K562 (cell line): Measurements from ENCODE around the gene SMC4. TPM values are rescaled to one million over a fixed set of nuclear protein-coding genes. Genes with fewer than 3 reads are reported as not detected.

Experiments
- CBFA2T3 ChIP-seq: fragments of 450-650 bp; IDR thresholded peaks from 2 replicates; pipeline ENCODE4 v1.6.1; 2017
- CXXC5 ChIP-seq: fragments of 250-450 bp; sonication (Bioruptor Pico); IDR thresholded peaks from 2 replicates; pipeline ENCODE4 v1.8.0; 2022; ENCODE audit warnings: inconsistent platforms, mild to moderate bottlenecking, moderate library complexity
- E2F3 ChIP-seq: fragments of 250-450 bp; sonication (Bioruptor Pico); IDR thresholded peaks from 2 replicates; pipeline ENCODE4 v1.4.0; 2020; ENCODE audit warnings: mild to moderate bottlenecking
- FOS ChIP-seq: IDR thresholded peaks from 3 replicates; pipeline ENCODE4 v1.6.1; 2011; ENCODE audit not compliant: insufficient read length; ENCODE audit errors: extremely low read depth
- FOXK2 ChIP-seq, 2 experiments: fragments of 450-650 bp; IDR thresholded peaks in 1 of 2; conservative IDR thresholded peaks in 1 of 2; 2 replicates each; pipeline ENCODE4 v1.6.1; 2016; ENCODE audit warnings: low read depth in 2 of 2, mild to moderate bottlenecking in 1 of 2
- HEY1 ChIP-seq: fragments of 250-450 bp; sonication (Bioruptor Pico); IDR thresholded peaks from 2 replicates; pipeline ENCODE4 v1.5.0; 2020; ENCODE audit warnings: mild to moderate bottlenecking, moderate library complexity, borderline replicate concordance
- HNRNPLL ChIP-seq: fragments of 200-400 bp; formaldehyde crosslinking; IDR thresholded peaks from 2 replicates; pipeline ENCODE4 v1.6.1; 2017; ENCODE audit warnings: low read length, low read depth, mild to moderate bottlenecking; ENCODE audit not compliant: poor library complexity, severe bottlenecking
- LARP7 ChIP-seq: fragments of 450-650 bp; IDR thresholded peaks from 2 replicates; pipeline ENCODE4 v1.6.1; 2016
- MTA2 ChIP-seq: fragments of 450-650 bp; IDR thresholded peaks from 2 replicates; pipeline ENCODE4 v1.6.1; 2016; ENCODE audit warnings: low read depth
- MYC ChIP-seq, 2 experiments: fragments of 250-450 bp in 1 of 2; sonication (Bioruptor Pico) in 1 of 2; IDR thresholded peaks; 2 replicates each; pipeline versions ENCODE4 v1.5.1 to v1.6.1; 2012 to 2021; ENCODE audit warnings: low read depth in 2 of 2, borderline replicate concordance in 1 of 2, improper control_type of control experiment in 1 of 2, low read length in 1 of 2, mild to moderate bottlenecking in 1 of 2, moderate library complexity in 1 of 2
- NCOA1 ChIP-seq: fragments of 450-650 bp; IDR thresholded peaks from 2 replicates; pipeline ENCODE4 v1.6.1; 2016; ENCODE audit warnings: low read depth
- NFXL1 ChIP-seq: fragments of 450-650 bp; formaldehyde crosslinking; IDR thresholded peaks from 2 replicates; pipeline ENCODE4 v1.4.0; 2021; ENCODE audit warnings: mild to moderate bottlenecking
- POLR2AphosphoS2 ChIP-seq: IDR thresholded peaks from 2 replicates; pipeline ENCODE4 v1.6.1; 2012; ENCODE audit warnings: low read length, improper control_type of control experiment
- SMARCA4 ChIP-seq: fragments of 450-650 bp; IDR thresholded peaks from 2 replicates; pipeline ENCODE4 v1.6.1; 2016
- TAL1 ChIP-seq: fragments of 450-650 bp; IDR thresholded peaks from 2 replicates; pipeline ENCODE4 v1.6.1; 2016; ENCODE audit warnings: mild to moderate bottlenecking
- U2AF1 ChIP-seq: fragments of 200-400 bp; formaldehyde crosslinking; optimal IDR thresholded peaks from 2 replicates; pipeline ENCODE3; 2017; ENCODE audit warnings: mild to moderate bottlenecking, low read depth, low read length, moderate library complexity
- ZNF311 ChIP-seq: fragments of 250-450 bp; sonication (Bioruptor Pico); IDR thresholded peaks from 2 replicates; pipeline ENCODE4 v1.4.0; 2020; ENCODE audit warnings: mild to moderate bottlenecking, moderate library complexity
- ZNF584 ChIP-seq: fragments of 200-800 bp; sonication (Bioruptor generic); IDR thresholded peaks from 2 replicates; pipeline ENCODE4 v1.6.1; 2016; ENCODE audit warnings: low read depth, mild to moderate bottlenecking, missing genetic modification characterization, missing compliant biosample characterization
- polyA plus RNA-seq, 8 experiments: library from polyadenylated mRNA; depleted of rRNA in 4 of 8; stranded (reverse) in 5 of 8; unstranded in 3 of 8; fragments of >200 nt; fragmentation: Nextera tagmentation in 2 of 8; fragmentation: Illumina TruSeq in 1 of 8; extraction: Ambion mirVana in 2 of 8; extraction: Trizol in 1 of 8; gene quantifications; 2 replicates each; pipeline versions ENCODE4 v1.2.1 to v1.2.3, GENCODE V29; 2011 to 2014; ENCODE audit warnings: inconsistent platforms in 1 of 8, missing spikeins in 1 of 8
- total RNA-seq, 7 experiments: library from RNA; depleted of rRNA in 6 of 7; stranded (reverse); fragments of >200 nt in 6 of 7; fragmentation: Illumina TruSeq in 2 of 7; extraction: Trizol in 2 of 7; gene quantifications; 2 replicates each; pipeline versions ENCODE4 v1.2.1 to v1.2.3, GENCODE V29; 2011 to 2021; ENCODE audit warnings: low replicate concordance in 1 of 7
- TF ChIP-seq, protein P1 (sequence below): fragments of 250-450 bp; sonication (Bioruptor Pico); IDR thresholded peaks from 2 replicates; pipeline ENCODE4 v1.8.0; 2021; ENCODE audit warnings: mild to moderate bottlenecking, moderate library complexity
- TF ChIP-seq, protein P2 (sequence below): sonication (generic); formaldehyde crosslinking; IDR thresholded peaks from 2 replicates; pipeline ENCODE4 v1.8.1; 2022; ENCODE audit warnings: missing genetic modification reagents
- TF ChIP-seq, protein P3 (sequence below), 2 experiments: fragments of 200-800 bp in 1 of 2; sonication (Bioruptor generic) in 1 of 2; sonication (generic) in 1 of 2; formaldehyde crosslinking in 1 of 2; IDR thresholded peaks in 1 of 2; conservative IDR thresholded peaks in 1 of 2; 2 replicates each; pipeline versions ENCODE4 v1.5.0 to v1.6.1; 2016 to 2020; ENCODE audit warnings: missing compliant biosample characterization in 1 of 2, missing genetic modification characterization in 1 of 2, missing genetic modification reagents in 1 of 2
- TF ChIP-seq, protein P4 (sequence below): fragments of 450-650 bp; IDR thresholded peaks from 2 replicates; pipeline ENCODE4 v1.6.1; 2016
- TF ChIP-seq, protein P5 (sequence below): fragments of 250-450 bp; sonication (Bioruptor Pico); IDR thresholded peaks from 2 replicates; pipeline ENCODE4 v1.8.0; 2021; ENCODE audit warnings: borderline replicate concordance, mild to moderate bottlenecking, moderate library complexity; ENCODE audit not compliant: poor library complexity, severe bottlenecking

Gene SMC4
- total and polyA plus RNA-seq, 9 of the 15 experiments (the other 6 are each of a cell fraction or from before 2014, with no cell fraction given) = 87.9 to 347 (median 176) TPM

DNA sequence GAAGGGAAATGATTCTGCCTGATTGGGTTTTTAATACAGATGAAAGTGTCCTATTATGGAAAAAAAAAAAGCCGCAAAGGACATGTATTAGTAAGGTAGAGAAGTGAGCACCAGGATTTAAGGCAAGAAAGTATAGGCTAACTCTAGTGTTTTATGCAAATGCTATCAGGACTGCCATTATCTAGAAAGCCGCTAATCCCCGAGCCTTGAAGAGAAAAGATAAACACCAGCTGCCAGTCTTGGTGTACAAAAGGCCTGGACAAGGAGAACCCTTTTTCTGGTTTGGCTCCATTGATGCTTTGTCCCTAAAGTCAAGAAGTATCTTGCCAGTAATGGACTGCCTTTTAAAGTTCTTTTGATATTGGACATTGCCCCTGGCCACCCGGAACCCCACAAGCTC is 58.7 kb downstream of the SMC4 start (continued):
- TF ChIP-seq ZNF584 (no peak), HEY1 (CRISPR knock-in tag) (no peak), CXXC5 (CRISPR knock-in tag) (peak; percentile 71), POLR2AphosphoS2 (no peak), ZNF311 (CRISPR knock-in tag) (no peak), TAL1 (peak; percentile 28; the same call in 1 of the 2 replicates), U2AF1 (no peak), SMARCA4 (peak; percentile 42; the same call in 1 of the 2 replicates), HNRNPLL (no peak), NFXL1 (CRISPR knock-in tag) (no peak), E2F3 (CRISPR knock-in tag) (no peak), MTA2 (0 out of 2 replicates have a peak, but pooled peaks have one; percentile 21), FOS (no peak), NCOA1 (no peak), MYC (IDR thresholded peaks at IDR 0.05; ENCODE audit: low read depth, low read length) (no peak), MYC (CRISPR knock-in tag; IDR thresholded peaks at IDR 0.05; ENCODE audit: borderline replicate concordance, low read depth) (no peak), LARP7 (no peak), FOXK2 (conservative IDR thresholded peaks at IDR 0.05 in 1 of 2, IDR thresholded peaks at IDR 0.05 in 1 of 2; ENCODE audit: low read depth in 2 of 2) (peak in 1 of 2 experiments; percentile 58; a peak in 1 of 4 replicates), CBFA2T3 (peak; percentile 62)
- TF ChIP-seq, protein P1, sequence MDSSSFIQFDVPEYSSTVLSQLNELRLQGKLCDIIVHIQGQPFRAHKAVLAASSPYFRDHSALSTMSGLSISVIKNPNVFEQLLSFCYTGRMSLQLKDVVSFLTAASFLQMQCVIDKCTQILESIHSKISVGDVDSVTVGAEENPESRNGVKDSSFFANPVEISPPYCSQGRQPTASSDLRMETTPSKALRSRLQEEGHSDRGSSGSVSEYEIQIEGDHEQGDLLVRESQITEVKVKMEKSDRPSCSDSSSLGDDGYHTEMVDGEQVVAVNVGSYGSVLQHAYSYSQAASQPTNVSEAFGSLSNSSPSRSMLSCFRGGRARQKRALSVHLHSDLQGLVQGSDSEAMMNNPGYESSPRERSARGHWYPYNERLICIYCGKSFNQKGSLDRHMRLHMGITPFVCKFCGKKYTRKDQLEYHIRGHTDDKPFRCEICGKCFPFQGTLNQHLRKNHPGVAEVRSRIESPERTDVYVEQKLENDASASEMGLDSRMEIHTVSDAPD (CRISPR knock-in tag) = no peak
- TF ChIP-seq, protein P2, sequence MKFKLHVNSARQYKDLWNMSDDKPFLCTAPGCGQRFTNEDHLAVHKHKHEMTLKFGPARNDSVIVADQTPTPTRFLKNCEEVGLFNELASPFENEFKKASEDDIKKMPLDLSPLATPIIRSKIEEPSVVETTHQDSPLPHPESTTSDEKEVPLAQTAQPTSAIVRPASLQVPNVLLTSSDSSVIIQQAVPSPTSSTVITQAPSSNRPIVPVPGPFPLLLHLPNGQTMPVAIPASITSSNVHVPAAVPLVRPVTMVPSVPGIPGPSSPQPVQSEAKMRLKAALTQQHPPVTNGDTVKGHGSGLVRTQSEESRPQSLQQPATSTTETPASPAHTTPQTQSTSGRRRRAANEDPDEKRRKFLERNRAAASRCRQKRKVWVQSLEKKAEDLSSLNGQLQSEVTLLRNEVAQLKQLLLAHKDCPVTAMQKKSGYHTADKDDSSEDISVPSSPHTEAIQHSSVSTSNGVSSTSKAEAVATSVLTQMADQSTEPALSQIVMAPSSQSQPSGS (CRISPR knock-in tag) = no peak
- TF ChIP-seq, protein P3, sequence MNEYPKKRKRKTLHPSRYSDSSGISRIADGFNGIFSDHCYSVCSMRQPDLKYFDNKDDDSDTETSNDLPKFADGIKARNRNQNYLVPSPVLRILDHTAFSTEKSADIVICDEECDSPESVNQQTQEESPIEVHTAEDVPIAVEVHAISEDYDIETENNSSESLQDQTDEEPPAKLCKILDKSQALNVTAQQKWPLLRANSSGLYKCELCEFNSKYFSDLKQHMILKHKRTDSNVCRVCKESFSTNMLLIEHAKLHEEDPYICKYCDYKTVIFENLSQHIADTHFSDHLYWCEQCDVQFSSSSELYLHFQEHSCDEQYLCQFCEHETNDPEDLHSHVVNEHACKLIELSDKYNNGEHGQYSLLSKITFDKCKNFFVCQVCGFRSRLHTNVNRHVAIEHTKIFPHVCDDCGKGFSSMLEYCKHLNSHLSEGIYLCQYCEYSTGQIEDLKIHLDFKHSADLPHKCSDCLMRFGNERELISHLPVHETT (CRISPR knock-in tag; conservative IDR thresholded peaks at IDR 0.05 in 1 of 2, IDR thresholded peaks at IDR 0.05 in 1 of 2) = no peak
- TF ChIP-seq, protein P4, sequence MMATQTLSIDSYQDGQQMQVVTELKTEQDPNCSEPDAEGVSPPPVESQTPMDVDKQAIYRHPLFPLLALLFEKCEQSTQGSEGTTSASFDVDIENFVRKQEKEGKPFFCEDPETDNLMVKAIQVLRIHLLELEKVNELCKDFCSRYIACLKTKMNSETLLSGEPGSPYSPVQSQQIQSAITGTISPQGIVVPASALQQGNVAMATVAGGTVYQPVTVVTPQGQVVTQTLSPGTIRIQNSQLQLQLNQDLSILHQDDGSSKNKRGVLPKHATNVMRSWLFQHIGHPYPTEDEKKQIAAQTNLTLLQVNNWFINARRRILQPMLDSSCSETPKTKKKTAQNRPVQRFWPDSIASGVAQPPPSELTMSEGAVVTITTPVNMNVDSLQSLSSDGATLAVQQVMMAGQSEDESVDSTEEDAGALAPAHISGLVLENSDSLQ = peak; percentile 53
- TF ChIP-seq, protein P5, sequence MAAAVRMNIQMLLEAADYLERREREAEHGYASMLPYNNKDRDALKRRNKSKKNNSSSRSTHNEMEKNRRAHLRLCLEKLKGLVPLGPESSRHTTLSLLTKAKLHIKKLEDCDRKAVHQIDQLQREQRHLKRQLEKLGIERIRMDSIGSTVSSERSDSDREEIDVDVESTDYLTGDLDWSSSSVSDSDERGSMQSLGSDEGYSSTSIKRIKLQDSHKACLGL (CRISPR knock-in tag) = no peak
